HG03469 (cell line): Measurements from ENCODE around the gene ZBTB25.

Experiments used
- ATAC-seq: cut with Tn5 transposase; IDR thresholded peaks from one replicate; pipeline ENCODE4 v1.9.1; 2021; ENCODE audit warnings: mild to moderate bottlenecking, moderate library complexity, moderate number of reproducible peaks; ENCODE audit not compliant: unreplicated experiment

The ZBTB25 gene

DNA sequence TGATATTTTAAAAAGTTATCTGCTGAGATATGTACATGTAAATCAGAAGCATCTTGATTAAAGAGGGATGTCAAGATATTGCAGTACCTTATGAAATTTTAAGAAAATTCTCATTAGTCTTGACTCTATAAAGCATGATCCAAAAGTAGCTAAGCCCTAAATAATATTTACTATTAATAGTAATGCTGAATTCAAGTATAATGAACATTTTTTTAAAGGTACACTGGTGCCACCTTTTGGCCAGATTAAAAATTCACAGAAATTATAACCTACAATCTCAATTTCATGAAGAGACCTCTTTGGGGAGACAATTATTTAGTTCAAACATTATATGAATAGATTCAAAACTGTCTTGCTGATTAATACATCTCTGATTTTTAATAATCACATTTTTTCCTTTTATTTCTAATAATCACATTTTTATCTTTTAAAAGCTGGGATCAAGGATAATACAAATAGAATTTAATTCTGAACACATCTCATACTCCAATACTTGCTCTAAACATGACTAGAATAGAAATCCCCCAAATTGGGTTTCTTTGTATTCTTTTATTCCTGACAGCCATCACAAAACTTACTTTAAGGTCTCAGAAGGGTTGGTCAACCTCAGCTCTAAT, 24.9 kb downstream of the ZBTB25 start:
- ATAC-seq: no peak

DNA sequence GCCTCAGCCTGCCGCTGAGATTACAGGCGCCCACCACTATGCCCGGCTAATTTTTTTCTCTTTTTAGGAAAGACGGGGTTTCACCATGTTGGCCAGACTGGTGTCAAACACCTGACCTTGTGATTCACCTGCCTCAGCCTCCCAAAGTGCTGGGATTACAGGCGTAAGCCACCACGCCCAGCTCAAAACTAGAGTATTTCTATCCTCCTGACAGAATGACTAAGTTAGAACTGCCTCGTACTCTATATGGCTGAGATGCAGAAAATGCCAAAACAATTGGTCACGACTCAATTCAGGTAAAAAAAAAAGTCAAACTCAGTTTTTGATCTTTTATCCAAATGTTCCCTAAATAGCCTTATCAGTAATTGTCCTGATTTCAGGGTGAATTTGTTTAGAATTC, 27.2 kb downstream of the ZBTB25 start:
- ATAC-seq: no peak

DNA sequence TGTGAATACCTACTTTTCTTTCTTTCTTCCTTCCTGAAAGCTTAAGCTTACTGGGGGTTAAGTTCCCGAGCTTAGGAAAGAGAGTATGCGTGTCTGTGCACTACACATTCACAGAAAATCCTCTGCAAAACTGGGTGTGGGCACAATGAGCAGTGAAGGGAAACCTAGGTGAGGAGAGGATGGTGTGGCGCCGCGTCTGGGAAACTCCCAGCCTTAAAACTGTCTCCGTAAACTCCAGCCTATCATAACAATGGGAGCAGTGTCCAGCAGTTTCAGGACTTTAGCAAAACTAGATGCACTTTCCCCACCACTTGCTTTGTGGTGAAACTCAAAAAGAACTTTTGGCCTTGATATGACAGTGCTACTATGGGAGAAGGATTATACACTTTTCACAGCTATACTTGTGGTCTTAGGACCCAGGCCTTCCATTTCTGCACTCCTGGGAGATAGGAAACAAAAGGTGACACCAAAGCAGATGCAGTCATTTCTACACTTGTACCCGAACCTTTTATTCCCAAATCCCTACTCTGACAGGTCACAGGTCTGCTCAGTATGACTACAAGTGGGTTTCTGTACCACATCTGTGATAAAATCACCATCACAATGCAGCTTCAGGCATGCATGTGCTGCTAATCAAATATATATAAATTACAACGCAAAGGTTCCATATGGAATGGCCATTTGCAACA, 27.9 kb downstream of the ZBTB25 start:
- no peak for ATAC-seq

DNA sequence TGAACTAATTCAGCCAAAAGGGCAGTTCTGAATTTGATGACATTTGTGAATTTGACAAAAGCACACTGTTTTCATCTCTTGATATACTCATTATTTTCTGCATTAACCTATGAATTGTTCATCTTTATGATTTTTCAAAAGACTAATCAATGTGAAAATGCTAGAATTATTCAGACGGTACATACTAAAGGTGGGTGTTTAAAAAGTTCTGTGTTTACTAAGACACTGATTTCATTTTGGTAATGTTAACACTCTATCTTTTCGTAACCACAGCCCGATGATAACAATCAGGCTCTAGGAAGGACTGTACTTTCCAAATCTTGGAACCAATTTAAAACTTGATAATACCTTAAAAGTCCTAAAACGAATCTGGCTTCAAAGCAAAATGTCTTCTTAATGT, 28.9 kb downstream of the ZBTB25 start:
- ATAC-seq: no peak

DNA sequence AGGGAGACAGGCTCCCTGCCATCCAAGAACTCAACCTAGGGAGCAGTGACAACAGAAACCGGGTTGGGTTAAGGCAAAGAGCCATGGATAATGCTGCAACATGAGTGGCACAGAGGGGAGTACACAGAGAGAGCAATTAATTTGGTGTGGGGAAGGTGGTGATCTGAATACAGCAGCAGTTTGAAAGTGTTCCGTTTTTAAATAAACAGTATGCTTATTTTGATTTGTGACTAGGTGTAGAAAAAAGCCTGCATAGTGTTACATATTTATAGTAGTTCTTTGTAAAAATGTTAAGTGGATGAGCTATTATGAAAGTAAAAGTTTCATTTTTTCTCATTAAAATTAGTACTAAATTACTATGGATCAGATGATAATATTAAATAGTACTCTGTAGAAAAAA, 29.6 kb downstream of the ZBTB25 start:
- ATAC-seq: no peak

DNA sequence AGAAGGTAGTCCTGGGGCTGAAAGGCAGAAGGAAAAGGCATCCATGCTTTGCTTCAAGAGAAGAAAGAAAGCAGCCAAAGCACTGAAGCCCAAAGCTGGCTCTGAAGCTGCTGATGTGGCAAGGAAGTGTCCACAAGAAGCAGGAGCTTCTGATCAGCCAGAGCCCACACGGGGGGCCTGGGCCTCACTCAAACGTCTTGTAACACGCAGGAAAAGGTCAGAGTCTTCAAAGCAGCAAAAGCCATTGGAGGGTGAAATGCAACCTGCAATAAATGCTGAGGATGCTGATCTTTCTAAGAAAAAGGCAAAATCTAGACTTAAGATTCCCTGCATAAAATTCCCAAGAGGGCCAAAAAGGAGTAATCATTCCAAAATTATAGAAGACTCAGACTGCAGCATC, 35.2 kb downstream of the ZBTB25 start:
- ATAC-seq: no peak

DNA sequence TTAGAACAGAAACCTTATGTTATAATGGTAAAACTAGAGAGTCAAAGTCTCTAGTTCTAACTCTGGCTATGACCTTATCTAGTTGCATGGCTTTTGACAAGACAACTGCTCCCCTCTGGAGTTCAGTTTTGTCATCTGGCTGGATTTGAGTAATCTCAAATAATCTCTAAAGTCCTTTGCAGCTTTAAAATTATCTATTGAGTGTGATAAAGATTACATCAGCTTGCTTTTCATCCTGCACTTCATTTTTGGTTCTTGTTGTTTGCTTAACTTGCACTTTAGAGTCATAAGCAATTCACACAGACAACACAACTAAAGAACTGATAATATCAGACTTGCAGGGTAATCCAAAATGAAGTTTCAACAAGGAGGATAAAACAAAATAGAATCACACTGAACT, 36.1 kb downstream of the ZBTB25 start:
- no peak for ATAC-seq

DNA sequence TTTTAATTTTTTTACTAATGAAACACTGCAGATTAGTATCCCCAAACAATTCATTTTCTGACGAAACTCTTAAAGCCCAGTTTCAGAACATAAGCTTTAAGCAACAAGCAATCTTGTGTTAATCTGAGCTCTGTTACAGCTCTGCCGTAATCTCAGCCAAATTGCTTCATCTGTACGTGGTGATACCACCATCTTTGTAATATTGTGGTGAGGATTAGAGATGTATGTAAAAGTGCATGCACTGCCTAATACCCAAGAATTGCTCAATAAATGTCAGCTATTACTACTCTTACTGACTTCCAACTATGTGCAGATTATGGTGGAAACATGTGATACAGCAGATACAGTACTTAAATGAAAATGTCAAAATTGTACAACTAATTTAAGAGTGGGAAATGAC, 36.5 kb downstream of the ZBTB25 start:
- ATAC-seq: no peak

DNA sequence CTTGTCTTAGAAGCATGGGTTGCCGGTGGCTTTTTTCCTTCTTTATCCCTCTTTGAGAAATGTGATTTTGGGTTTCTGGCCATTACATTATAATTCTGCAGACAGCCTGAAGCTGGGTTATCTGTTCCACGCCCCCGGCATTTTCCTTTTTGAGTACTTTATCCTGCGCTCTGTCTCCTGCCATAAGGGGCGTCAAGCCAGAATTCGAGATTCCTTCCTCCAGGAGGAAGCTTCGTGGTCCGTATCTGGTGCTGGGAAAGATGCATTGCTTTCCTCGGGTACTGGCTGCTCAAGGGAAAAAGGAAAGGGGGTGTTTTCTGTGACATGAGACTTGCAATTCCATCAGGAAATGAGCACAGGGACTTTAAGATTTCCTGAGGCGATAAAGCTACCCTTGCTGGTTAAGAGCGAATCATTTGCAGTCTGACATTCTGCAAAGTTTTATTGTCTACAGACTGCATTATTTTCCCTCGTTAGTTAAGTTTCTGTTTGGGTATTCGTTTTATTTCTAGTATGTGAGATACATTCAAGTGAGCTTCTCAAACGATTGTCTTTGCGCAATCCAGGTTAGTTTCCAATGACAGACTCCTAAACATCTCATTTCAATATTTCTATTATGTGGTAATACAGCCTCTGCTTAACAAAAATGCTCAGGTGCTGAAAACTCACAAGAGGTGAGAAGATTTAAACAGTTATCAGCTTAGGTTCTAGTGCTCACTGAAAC, 37.6 kb downstream of the ZBTB25 start:
- ATAC-seq: no peak

DNA sequence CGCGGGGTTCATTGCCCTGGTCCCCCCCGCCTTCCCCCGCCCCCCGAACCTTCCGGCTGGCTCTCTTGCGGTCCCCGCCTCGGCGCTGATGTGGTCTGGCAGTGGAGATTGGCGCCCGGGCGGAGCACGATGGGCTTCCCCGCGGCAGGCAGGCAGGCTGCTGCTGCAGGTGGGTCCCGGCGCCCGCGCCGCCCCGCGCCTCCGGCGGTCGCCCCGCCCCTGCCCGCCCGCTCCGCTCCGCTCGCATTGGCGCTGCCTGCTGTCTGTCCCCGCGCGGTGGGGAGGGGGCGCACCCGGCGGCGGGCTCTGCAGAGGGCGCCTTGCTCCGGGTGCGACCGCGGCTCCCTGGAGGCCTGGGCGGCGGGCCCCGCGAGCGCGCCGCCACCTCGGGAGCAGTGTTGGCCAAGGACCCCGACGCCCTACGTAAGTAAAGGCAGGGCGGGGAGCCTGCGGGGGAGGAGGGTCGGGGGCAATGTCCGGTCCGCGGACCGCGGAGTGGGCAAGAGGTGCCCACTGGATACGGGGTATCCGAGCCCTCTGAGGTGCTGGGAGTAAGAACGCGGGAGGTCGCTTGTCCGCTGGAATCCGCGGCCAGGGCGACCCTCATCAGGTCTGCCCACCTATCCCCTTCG, 38.3 kb downstream of the ZBTB25 start, which contains the start of gene AKAP5:
Gene AKAP5 (plus strand): TSS at position 309 of the 632 bp plus-strand sequence. CDS start 2,896 bp downstream, outside the sequence.
- peak; percentile 42 for ATAC-seq

DNA sequence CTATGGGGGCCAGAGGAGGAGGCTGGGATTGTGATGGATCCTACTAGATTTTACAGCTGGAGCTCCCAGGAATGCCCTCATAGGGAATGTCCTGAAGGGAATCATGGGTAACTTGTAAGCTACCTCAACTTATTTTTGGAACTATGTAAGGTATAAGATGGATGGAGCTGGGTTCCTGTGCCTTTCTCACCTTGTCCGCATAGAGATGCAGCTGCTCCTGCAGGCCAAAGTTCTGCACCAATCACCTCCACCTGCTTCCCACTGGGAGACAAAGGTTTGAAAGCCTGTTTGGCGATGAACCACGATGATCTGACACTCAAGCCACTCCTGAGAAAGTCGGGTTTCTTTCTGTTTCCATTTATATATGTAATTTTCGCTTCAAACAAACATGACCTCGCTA, 39.0 kb downstream of the ZBTB25 start:
- no peak for ATAC-seq

DNA sequence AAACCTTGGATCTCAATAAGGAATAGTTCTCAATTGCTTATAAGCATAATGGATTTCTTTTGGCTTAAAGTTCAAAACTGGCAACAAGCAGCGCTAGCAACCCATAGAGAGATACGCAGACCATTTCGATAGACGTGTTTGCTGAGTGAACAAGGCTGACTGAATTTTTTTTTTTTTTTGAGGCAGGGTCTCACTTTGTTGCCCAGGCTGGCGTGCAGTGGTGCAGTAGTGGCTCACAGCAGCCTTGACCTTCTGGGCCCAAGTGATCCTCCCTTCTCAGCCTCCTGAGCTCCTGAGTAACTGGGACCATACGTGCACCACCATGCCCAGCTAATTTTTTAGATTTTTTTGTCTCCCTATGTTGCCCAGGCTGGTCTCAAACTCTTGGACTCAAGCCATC, 39.8 kb downstream of the ZBTB25 start:
- no peak for ATAC-seq

DNA sequence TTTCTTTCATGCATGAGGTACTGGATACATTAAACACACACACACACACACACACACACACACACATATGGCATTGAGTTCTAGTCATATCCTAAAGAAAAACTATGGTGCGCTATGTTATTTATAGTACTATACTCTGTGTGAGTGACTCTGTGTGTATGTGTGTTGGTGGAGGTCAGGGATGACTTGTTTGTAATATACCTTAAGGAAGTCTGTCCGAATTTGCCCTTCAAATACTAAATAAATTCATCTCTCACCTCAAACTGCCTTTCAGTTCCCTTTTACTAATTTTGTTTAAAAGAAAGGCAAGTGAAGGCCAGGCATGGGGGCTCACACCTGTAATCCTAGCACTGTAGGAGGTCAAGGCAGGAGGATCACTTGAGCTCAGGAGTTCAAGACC, 40.4 kb downstream of the ZBTB25 start:
- ATAC-seq: peak; percentile 47

DNA sequence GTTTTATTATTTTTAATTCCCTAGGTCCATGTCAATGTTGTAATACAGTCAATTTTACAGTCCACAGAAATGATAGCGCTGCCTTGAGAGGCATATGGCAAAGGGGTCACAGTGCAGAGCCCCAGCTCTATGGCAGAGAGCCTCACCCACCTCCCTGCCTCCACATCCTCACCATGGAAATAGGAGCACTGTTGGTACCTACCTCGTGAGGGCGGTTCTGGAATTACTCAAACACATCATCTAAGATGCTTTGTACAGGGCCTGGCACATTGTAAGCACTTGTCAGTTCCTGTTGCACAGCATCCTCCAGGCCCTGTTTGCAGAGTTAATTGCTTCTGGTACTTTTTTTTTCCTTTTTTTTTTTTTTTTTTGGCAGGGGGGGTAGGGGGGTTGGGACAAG, 42.4 kb downstream of the ZBTB25 start:
- no peak for ATAC-seq

DNA sequence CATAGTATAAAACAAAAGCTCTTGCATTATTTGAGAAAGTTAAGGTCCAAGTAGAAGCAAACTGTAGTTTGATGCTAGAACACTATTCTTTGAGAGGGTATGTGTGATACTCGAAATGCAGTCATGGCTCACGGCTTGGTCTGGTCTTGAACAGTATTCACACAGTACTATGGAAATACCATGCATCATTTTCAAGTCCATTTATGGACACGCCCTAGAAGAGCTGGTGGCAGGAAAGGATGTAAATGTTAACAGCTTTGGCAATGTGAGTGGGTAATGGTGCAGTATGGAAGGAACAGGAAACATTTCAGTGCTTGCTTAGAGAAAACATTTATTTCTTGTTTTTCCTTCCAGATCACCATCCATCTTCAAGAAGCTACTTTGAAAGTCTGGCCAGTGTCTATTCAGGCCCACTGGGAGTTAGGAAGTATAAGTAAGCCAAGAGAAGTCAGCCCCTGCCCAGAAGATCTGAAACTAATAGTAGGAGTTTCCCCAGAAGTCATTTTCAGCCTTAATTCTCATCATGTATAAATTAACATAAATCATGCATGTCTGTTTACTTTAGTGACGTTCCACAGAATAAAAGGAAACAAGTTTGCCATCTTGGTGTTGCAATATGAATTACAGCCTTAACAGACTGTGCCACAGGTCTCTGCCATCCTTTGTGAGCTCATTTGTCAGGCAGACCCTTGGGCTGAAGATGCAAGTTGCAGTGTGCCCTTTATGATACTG, 44.1 kb downstream of the ZBTB25 start:
- no peak for ATAC-seq

DNA sequence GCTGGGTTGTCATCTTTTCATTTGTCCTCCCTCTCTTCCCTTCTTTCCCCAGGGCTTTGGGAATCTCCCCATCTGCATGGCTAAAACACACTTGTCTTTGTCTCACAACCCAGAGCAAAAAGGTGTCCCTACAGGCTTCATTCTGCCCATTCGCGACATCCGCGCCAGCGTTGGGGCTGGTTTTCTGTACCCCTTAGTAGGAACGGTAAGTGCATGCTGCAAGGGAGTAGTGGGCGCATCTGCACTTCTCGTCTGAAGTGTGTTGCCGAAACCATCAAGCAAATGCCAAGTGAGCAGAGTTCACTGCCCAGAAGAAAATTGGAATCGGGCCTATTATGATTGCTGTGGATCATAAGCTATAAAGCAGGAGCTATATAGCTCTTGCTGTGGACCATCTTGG, 49.0 kb downstream of the ZBTB25 start:
- ATAC-seq: no peak

DNA sequence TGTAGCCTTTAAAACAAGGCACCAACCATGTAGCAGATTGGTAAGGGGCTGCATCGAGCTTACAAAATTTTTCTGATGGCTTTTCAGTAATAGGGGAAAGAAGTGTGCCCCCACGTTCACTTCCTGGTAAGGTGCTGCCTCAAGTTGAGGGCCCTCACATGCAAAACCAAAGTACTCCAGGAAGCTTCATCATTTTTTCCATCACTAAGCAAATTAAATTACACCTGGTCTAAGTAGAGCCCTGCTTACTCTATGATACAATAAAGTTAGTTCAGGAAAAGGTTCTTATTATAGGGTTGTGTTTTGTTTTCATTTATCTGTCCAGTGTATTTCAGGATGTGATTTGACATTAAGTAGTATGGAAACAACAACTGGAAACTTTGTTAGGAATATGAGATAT, 53.4 kb downstream of the ZBTB25 start:
- ATAC-seq: no peak

DNA sequence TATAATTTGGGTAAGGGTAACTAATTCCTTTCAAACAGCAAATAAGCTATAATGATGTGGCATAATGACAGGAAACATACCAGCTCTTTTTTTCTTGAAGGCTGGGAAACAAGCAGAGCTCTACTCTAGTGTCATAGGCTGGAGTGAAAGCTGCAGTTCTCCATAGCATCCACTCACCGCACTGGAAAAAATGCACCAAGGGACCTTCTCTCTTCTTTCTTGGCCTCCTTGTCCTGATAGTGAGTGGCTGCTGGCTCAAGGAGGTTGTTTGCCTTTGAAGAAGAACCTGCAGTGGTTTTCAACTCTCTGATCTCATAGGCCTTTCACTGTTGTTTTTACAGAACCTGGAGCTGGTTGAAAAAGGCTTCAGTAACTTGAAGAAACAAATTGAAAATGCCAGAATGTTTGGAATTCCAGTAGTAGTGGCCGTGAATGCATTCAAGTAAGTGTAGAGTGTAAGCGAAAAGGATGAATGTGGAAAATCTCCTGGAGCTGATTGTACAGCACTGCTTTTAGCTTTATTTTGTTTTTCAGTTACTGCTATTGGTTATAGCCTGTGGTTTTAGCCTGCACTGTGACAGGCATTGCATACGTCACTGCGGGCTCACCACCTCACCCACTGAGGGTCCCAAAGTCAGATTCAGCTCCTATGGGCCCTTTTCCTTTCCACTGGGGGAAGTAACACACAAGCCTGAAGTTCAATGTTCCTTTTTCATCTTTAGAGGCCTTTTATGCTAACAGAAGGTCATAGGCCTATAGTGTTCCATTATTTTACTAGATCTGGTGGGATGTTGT, 55.6 kb downstream of the ZBTB25 start:
- no peak for ATAC-seq

DNA sequence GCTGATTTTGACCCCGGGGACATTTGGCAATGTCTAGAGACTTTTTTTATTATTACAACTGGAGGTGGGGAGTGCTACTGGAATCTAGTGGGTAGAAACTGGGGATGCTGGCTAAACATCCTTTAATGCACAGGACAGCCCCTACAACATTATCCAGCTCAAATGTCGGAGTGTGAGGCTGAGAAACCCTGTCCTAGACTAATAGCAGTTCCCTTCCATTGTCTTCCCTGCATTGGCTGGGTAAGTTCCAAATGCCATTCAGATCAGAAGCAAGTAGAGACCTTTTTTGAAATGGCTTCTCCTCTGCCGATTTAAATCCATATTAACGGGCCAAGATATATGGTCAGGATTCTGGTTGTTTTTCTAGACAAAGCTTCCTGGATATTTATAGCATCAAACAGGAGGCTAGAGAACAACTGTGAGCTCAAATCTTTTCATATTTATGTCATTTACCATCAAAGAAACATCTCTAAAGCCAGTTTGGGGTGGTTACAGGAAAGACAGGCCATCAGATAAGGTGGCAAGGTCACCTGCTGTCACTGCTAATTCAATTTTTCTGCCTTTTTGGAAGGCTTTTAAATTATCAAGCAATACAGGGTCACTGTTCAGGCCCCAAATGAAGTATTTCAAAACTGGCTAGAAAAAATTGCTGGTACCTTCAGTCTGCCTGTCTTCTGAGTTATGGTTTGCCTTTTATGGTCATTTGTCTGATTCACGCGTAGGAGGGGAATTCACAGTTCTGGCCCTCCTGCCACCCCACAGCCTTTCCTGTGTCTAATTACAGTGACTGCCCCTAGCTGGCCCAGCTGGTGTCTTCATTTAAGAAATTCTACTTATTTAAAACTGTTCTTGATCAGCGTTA, 58.4 kb downstream of the ZBTB25 start:
- peak; percentile 84 for ATAC-seq
